Common myeloid progenitor, CD34-positive (primary cell): ENCODE measurements around the gene MAN2A2.
A peak's percentile ranks its signal among the peaks of the same experiment; 100 is the strongest.
"Not testable (repeated sequence)": the region's sequence is repeated elsewhere in the genome, so short reads cannot be mapped to it uniquely, and the experiment has no call there.

Source experiments
- CTCF ChIA-PET: fragments of 350-600 bp; sonication (Branson Sonifier 250); formaldehyde crosslinking; loops from one replicate; lab custom pipeline; 2021; ENCODE audit warnings: antibody characterized with exemption; lab: Charles Lee
- POLR2A ChIA-PET: fragments of 350-600 bp; sonication (Branson Sonifier 250); formaldehyde crosslinking; loops from one replicate; lab custom pipeline; 2021; ENCODE audit warnings: antibody characterized with exemption; lab: Charles Lee
- DNase-seq, 3 donors: peaks; one replicate each; pipeline versions ENCODE4 v3.0.0 to v3.0.0-alpha.2; 2013
- H3K27ac ChIP-seq, 2 experiments: 1 replicate in 1 of 2; 2 replicates in 1 of 2; pipeline ENCODE4 v1.7.0; 2013; ENCODE audit warnings: inconsistent platforms in 2 of 2, low read length in 2 of 2, mild to moderate bottlenecking in 2 of 2, low read depth in 1 of 2, moderate library complexity in 1 of 2; ENCODE audit not compliant: severe bottlenecking in 2 of 2, insufficient read depth in 1 of 2, poor library complexity in 1 of 2
- H3K27me3 ChIP-seq, 5 experiments: replicated peaks in 2 of 5; 1 replicate in 3 of 5; 2 replicates in 2 of 5; pipeline versions ENCODE4 v1.6.1 to v1.7.0; 2013; ENCODE audit warnings: low read length in 4 of 5, mild to moderate bottlenecking in 2 of 5, moderate library complexity in 2 of 5, inconsistent platforms in 1 of 5; ENCODE audit not compliant: insufficient read depth in 5 of 5, control insufficient read depth in 4 of 5
- H3K36me3 ChIP-seq, 4 experiments: 1 replicate in 2 of 4; 2 replicates in 2 of 4; pipeline versions ENCODE4 v1.6.1 to v1.7.0; 2013; ENCODE audit warnings: low read length in 3 of 4, control low read depth in 1 of 4, mild to moderate bottlenecking in 1 of 4; ENCODE audit not compliant: control insufficient read depth in 4 of 4, insufficient read depth in 4 of 4
- H3K4me1 ChIP-seq, 4 experiments: 1 replicate in 3 of 4; 2 replicates in 1 of 4; pipeline versions ENCODE4 v1.6.1 to v1.7.1; 2013; ENCODE audit warnings: low read length in 3 of 4, mild to moderate bottlenecking in 3 of 4, control low read depth in 1 of 4, inconsistent platforms in 1 of 4, moderate library complexity in 1 of 4; ENCODE audit not compliant: control insufficient read depth in 4 of 4, insufficient read depth in 4 of 4; ENCODE audit errors: control extremely low read depth in 1 of 4
- H3K4me3 ChIP-seq, 7 experiments: 1 replicate in 4 of 7; 2 replicates in 3 of 7; pipeline versions ENCODE4 v1.5.1 to v1.7.0; 2013; ENCODE audit warnings: mild to moderate bottlenecking in 7 of 7, low read length in 6 of 7, moderate library complexity in 6 of 7, inconsistent platforms in 2 of 7, low read depth in 2 of 7, control low read depth in 1 of 7; ENCODE audit not compliant: insufficient read depth in 4 of 7, control insufficient read depth in 1 of 7; ENCODE audit errors: extremely low read depth in 1 of 7
- H3K9me3 ChIP-seq, 5 experiments: 1 replicate in 4 of 5; 2 replicates in 1 of 5; pipeline versions ENCODE4 v1.6.1 to v1.7.1; 2013; ENCODE audit warnings: low read length in 4 of 5, mild to moderate bottlenecking in 2 of 5, inconsistent platforms in 1 of 5, low read depth in 1 of 5, moderate library complexity in 1 of 5; ENCODE audit not compliant: control insufficient read depth in 4 of 5, insufficient read depth in 2 of 5; ENCODE audit errors: control extremely low read depth in 1 of 5
- WGBS: methylation state at CpG from one replicate; pipeline ENCODE4 v1.1.5; 2013; ENCODE audit not compliant: insufficient coverage; 5-methylcytosine and 5-hydroxymethylcytosine counted together

The MAN2A2 gene

DNA sequence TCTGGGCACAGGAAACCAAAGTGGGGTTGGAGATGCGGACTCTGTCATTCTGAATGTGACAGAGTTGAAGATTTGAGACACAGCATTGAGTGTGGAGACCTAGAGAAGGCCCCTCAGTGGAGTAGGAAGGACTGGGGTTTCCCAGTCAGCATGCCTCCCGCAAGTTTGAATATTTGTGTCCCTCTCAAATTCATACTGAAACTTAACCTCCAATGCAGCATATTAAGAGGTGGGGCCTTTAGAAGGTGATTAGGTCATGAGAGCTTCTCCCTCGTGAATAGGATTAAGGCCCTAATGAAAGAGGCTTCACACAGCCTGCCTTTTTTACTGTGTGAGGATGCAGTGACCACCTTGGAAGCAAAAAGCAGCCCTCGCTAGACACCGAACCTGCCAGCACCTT is 21.3 kb downstream of the MAN2A2 start:
- peaks cover 13 to 27% (median 24%) of the 10 kb centered on the region in 4 experiments for H3K36me3 ChIP-seq
- no peaks in the 10 kb centered on the region for H3K9me3 ChIP-seq
- no peaks in the 10 kb centered on the region for H3K27me3 ChIP-seq
- no peak for DNase-seq
- ChIA-PET POLR2A (no interaction called here), CTCF (interaction anchor here (1.6 to 6.3 kb wide), 2 partner anchors 9 to 22 kb away, joined by 5 to 46 read pairs; partner anchors contain the start of genes HDDC3, MAN2A2 and UNC45A)
- WGBS = 97% methylated on average over 4 of the region's 5 CpGs
- no peak overlapping the region for H3K4me3 ChIP-seq
- H3K27ac ChIP-seq = no peak overlapping the region
- peaks cover 4 to 11% (median 10%) of the 10 kb centered on the region in 4 experiments for H3K4me1 ChIP-seq

DNA sequence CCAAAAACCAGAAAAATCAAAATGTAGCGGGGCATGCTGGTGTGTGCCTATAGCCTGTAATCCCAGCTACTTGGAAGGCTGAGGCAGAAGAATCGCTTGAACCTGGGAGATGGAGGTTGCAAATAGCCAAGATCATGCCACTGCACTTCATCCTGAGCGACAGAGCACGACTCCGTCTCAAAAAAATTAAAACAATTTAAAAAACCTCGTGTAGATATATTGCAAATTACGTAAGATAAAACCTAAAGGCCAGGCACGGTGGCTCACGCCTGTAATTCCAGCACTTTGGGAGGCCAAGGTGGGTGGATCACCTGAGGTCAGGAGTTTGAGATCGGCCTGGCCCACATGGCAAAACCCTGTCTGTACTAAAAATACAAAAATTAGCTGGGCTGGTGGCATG is 23.7 kb downstream of the MAN2A2 start:
- CTCF ChIA-PET = interaction anchor here (1.7 kb wide), 1 partner anchor 31 kb away, joined by 4 read pairs; no protein-coding TSS in a partner anchor
- POLR2A ChIA-PET, H3K27me3 ChIP-seq: not testable (repeated sequence)

DNA sequence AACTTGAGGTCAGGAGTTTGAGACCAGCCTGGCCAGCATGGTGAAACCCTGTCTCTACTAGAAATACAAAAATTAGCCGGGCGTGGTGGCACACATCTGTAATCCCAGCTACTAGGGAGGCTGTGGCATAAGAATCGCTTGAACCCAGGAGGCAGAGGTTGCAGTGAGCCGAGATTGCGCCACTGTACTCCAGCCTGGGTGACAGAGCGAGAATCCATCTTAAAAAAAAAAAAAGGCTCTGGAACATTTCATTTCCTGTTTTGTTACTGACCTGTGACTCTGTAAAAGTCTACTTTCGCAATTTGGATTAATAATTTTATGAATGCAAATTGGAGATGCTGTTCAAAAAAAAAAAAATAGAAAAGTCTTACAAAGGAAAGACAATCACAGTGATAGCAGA is 25.0 kb downstream of the MAN2A2 start:
- H3K27me3 ChIP-seq, POLR2A ChIA-PET, H3K36me3 ChIP-seq, DNase-seq, H3K27ac ChIP-seq, H3K9me3 ChIP-seq, H3K4me3 ChIP-seq: not testable (repeated sequence)
- CTCF ChIA-PET = interaction anchor here (1.1 kb wide), 1 partner anchor 42 kb away, joined by 3 read pairs; no protein-coding TSS in a partner anchor
- 100% methylated on average over 4 of the region's 7 CpGs for WGBS
- H3K4me1 ChIP-seq = peaks cover 16 to 45% (median 32%) of the 10 kb centered on the region in 4 experiments

More for the DNA sequence above, 23.7 kb downstream of the MAN2A2 start:
- not testable (repeated sequence) for H3K36me3 ChIP-seq, DNase-seq, H3K27ac ChIP-seq, H3K9me3 ChIP-seq, H3K4me3 ChIP-seq
- H3K4me1 ChIP-seq = peaks cover 16 to 35% (median 25%) of the 10 kb centered on the region in 4 experiments
- 97% methylated on average over 7 of the region's 10 CpGs for WGBS

DNA sequence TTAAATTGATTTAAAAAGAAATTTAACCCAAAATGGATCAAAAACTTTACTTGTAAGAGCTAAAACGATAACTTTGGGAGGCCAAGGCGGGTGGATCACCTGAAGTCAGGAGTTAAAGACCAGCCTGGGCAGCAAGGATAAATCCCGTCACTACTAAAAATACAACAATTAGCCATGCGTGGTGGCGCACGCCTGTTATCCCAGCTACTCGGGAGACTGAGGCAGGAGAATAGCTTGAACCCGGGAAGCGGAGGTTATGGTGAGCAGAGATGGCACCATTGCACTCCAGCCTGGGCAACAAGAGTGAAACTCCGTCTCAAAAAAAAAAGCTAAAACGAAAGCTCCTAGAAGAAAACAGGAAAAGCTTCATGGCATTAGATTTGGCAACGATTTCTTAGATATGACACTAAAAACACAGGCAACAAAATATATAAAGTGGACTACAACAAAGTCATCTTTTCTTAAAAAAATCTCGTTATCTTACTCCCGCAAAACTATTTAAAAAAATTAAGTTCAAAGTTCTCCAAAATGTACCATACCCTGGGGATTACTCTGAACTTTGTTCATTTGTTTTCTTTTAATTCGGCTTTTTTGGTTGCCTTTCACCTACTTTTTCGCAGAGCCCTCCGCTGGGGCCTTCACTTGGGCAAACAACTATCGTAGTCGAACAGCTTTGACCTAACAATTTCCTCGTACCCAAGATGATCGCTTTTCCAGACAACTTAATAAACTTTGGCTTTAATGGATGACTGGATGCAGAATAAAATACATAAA is 26.3 kb downstream of the MAN2A2 start:
- 21% methylated on average over 9 of the region's 21 CpGs for WGBS
- ChIA-PET POLR2A (interaction anchor here (0.6 to 4.9 kb wide), 2 partner anchors 11 to 27 kb away, joined by 3 to 32 read pairs; partner anchors contain the start of gene MAN2A2), CTCF (interaction anchor here (1.1 to 8.6 kb wide), 7 partner anchors 8 to 281 kb away, joined by 3 to 258 read pairs (median 7); partner anchors contain the start of gene MAN2A2)
- H3K27me3 ChIP-seq = no peaks in the 10 kb centered on the region
- H3K27ac ChIP-seq = peak overlapping the region; percentile 59 to 89
- peaks cover 17 to 50% (median 40%) of the 10 kb centered on the region in 4 experiments for H3K4me1 ChIP-seq
- DNase-seq = no peak
- peak overlapping the region; percentile 55 to 91 (median 78) for H3K4me3 ChIP-seq
- H3K36me3 ChIP-seq = no peaks in the 10 kb centered on the region
- H3K9me3 ChIP-seq = no peaks in the 10 kb centered on the region

DNA sequence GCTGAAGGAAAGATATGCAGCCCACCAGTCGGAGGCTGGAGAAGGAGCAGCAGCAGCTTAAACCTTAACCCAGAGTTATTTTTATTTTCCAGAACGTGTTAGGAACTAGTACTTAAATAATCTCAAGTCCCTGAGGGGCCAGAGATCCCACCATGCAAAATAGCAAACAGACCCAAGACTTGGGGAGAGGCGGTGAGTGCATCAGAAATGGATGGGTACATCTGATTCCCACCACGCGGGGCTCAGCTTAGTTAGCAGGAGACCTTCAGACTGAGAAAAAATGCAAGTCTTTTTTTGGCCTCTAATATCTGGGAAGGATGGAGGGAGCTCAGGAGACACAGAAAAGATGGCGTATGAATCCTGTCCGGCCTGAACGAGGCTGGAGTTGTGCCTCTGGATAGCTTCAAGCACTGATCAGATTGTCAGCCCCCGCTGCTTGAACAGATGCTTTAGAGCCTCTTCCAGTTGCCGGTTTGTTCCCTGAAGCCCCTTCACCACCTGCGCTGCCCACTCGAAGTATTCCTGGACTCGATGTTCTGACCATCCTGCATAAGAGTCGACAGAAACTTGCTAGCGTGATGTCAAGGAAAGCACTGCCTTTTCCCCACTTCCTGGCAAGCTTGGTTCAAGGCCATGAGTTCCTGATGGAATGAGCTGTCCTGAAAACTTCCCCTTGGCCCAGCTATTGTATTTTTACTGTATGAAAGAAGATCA is 27.9 kb downstream of the MAN2A2 start:
- Histone ChIP-seq H3K9me3 (no peaks in the 10 kb centered on the region), H3K4me3 (peak overlapping the region in 5 of 7 experiments; percentile 69 to 91 (median 89)), H3K4me1 (peaks cover 20 to 63% (median 52%) of the 10 kb centered on the region in 4 experiments), H3K36me3 (no peaks in the 10 kb centered on the region), H3K27me3 (no peaks in the 10 kb centered on the region), H3K27ac (peak overlapping the region in 1 of 2 experiments; percentile 89)
- DNase-seq = no peak
- WGBS = 70% methylated on average over 14 of the region's 15 CpGs
- CTCF ChIA-PET = interaction anchor here (0.6 to 13.1 kb wide), 20 partner anchors 8 to 342 kb away, joined by 3 to 258 read pairs (median 8); partner anchors contain the start of genes FES, MAN2A2 and RCCD1
- POLR2A ChIA-PET = interaction anchor here (0.5 to 4.9 kb wide), 3 partner anchors 15 to 42 kb away, joined by 5 to 32 read pairs (median 7); partner anchors contain the start of gene MAN2A2

DNA sequence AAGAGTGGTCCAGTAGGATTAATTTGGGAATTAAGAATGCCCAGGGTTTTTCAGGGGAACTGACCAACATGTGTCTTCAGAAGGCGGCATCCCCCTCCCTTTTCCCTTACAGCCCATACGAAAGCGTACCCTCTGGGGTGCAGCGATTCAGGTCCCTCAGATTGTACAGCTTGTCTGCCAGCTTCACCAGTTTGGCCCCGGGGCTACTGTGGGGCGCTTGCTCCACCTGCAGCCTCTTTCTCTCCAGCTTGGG is 28.4 kb downstream of the MAN2A2 start:
- ChIA-PET CTCF (interaction anchor here (0.7 to 13.1 kb wide), 19 partner anchors 8 to 341 kb away, joined by 3 to 258 read pairs (median 9); partner anchors contain the start of genes FES, MAN2A2 and RCCD1), POLR2A (interaction anchor here (0.5 to 4.9 kb wide), 4 partner anchors 16 to 576 kb away, joined by 4 to 32 read pairs (median 6); partner anchors contain the start of gene MAN2A2)
- peaks cover 20 to 68% (median 57%) of the 10 kb centered on the region in 4 experiments for H3K4me1 ChIP-seq
- no peaks in the 10 kb centered on the region for H3K9me3 ChIP-seq
- DNase-seq = no peak
- peaks cover 0 to 3% (median 2%) of the 10 kb centered on the region in 4 experiments for H3K36me3 ChIP-seq
- H3K27me3 ChIP-seq = no peaks in the 10 kb centered on the region
- 11% methylated on average over 6 of the region's 6 CpGs for WGBS
- H3K27ac ChIP-seq = peak overlapping the region in 1 of 2 experiments; percentile 89
- H3K4me3 ChIP-seq = peak overlapping the region; percentile 55 to 91 (median 87)
